ENCODE measurements around the gene EVI5. TPM values are rescaled to one million over a fixed set of nuclear protein-coding genes. Genes with fewer than 3 reads are reported as not detected.
A peak's percentile ranks its signal among the peaks of the same experiment; 100 is the strongest.

EVI5 gene
- total RNA-seq, 1 experiment from 2014 or later, result 33.9 TPM

GRCh38 chr1:92484472-92485380 lies 300.2 kb downstream of the EVI5 start:
- intact Hi-C loops (cut with micrococcal nuclease; ENCODE audit: unreplicated experiment), result loop anchor here (10.0 kb wide), 1 partner anchor 100 kb away; no protein-coding TSS in a partner anchor
- no peaks in the 10 kb centered on the region for H3K9me3 Mint-ChIP-seq (ENCODE audit: low read depth, unreplicated experiment)
- H3K4me3 Mint-ChIP-seq (ENCODE audit: low read depth, unreplicated experiment), result peak overlapping the region; percentile 75
- peak; percentile 34 for DNase-seq
- peaks cover 51% of the 10 kb centered on the region for H3K36me3 Mint-ChIP-seq (ENCODE audit: insufficient read depth, unreplicated experiment)
- BruUV-seq (replicated peaks), result no TSS peak
- H3K27ac Mint-ChIP-seq (ENCODE audit: unreplicated experiment), result no peak overlapping the region
- TF ChIP-seq CTCF (IDR thresholded peaks at IDR 0.05; ENCODE audit: unreplicated experiment), result no peak
- H3K27me3 Mint-ChIP-seq (ENCODE audit: unreplicated experiment), result peaks cover 94% of the 10 kb centered on the region
- CTCF ChIA-PET, result interaction anchor here (0.8 to 1.0 kb wide), 2 partner anchors 11 to 96 kb away, joined by 3 read pairs; no protein-coding TSS in a partner anchor
- peaks cover 20% of the 10 kb centered on the region for H3K4me1 Mint-ChIP-seq (ENCODE audit: low read depth, unreplicated experiment)

- no peaks in the 10 kb centered on the region for H3K9me3 Mint-ChIP-seq (ENCODE audit: low read depth, unreplicated experiment)
- H3K27me3 Mint-ChIP-seq (ENCODE audit: unreplicated experiment), result peaks cover 97% of the 10 kb centered on the region
- no peak overlapping the region for H3K27ac Mint-ChIP-seq (ENCODE audit: unreplicated experiment)
- H3K4me1 Mint-ChIP-seq (ENCODE audit: low read depth, unreplicated experiment), result peaks cover 20% of the 10 kb centered on the region
- H3K36me3 Mint-ChIP-seq (ENCODE audit: insufficient read depth, unreplicated experiment), result peaks cover 51% of the 10 kb centered on the region
- intact Hi-C loops (cut with micrococcal nuclease; ENCODE audit: unreplicated experiment), result loop anchor here (10.0 kb wide), 1 partner anchor 101 kb away; no protein-coding TSS in a partner anchor
- peak; percentile 24 for DNase-seq
- BruUV-seq (replicated peaks), result no TSS peak
- H3K4me3 Mint-ChIP-seq (ENCODE audit: low read depth, unreplicated experiment), result peak overlapping the region; percentile 75
- TF ChIP-seq CTCF (IDR thresholded peaks at IDR 0.05; ENCODE audit: unreplicated experiment), result no peak
- CTCF ChIA-PET, result interaction anchor here (0.6 to 0.7 kb wide), 3 partner anchors 155 to 471 kb away, joined by 3 to 5 read pairs (median 4); no protein-coding TSS in a partner anchor
Observed at GRCh38 chr1:92483610-92484471, 301.1 kb downstream of the EVI5 start.

- intact Hi-C loops (cut with micrococcal nuclease; ENCODE audit: unreplicated experiment), result loop anchor here (10.0 kb wide), 1 partner anchor 102 kb away; no protein-coding TSS in a partner anchor
- TF ChIP-seq CTCF (IDR thresholded peaks at IDR 0.05; ENCODE audit: unreplicated experiment), result no peak
- peak overlapping the region; percentile 75 for H3K4me3 Mint-ChIP-seq (ENCODE audit: low read depth, unreplicated experiment)
- peaks cover 97% of the 10 kb centered on the region for H3K27me3 Mint-ChIP-seq (ENCODE audit: unreplicated experiment)
- no TSS peak for BruUV-seq (replicated peaks)
- CTCF ChIA-PET, result interaction anchor here (0.6 kb wide), 2 partner anchors 251 to 257 kb away, joined by 3 to 5 read pairs; no protein-coding TSS in a partner anchor
- peak; percentile 12 for DNase-seq
- no peak overlapping the region for H3K27ac Mint-ChIP-seq (ENCODE audit: unreplicated experiment)
- peaks cover 51% of the 10 kb centered on the region for H3K36me3 Mint-ChIP-seq (ENCODE audit: insufficient read depth, unreplicated experiment)
- H3K9me3 Mint-ChIP-seq (ENCODE audit: low read depth, unreplicated experiment), result no peaks in the 10 kb centered on the region
- peaks cover 20% of the 10 kb centered on the region for H3K4me1 Mint-ChIP-seq (ENCODE audit: low read depth, unreplicated experiment)
Observed at GRCh38 chr1:92482665-92483609, 302.0 kb downstream of the EVI5 start.

Measured in Calu3 (cell line).